Natural killer cell (primary cell): ENCODE results near the gene AUTS2. TPM values are rescaled to one million over a fixed set of nuclear protein-coding genes. Genes with fewer than 3 reads are reported as not detected.

ENCODE experiments used
- ATAC-seq, 3 donors: fragments of 150-1000 bp in 2 of 3; fragments of 200-7000 bp in 1 of 3; cut with Tn5 transposase; 1 replicate in 1 of 3; 2 replicates in 2 of 3; pipeline ENCODE4 v1.10.0; 2021; ENCODE audit warnings: mild to moderate bottlenecking in 2 of 3, moderate library complexity in 2 of 3
- DNase-seq, 2 donors: peaks; one replicate each; pipeline versions ENCODE4 v3.0.0 to v3.0.0-alpha.2; 2013 to 2021; ENCODE audit warnings: mixed read lengths in 1 of 2
- H3K27ac ChIP-seq: one replicate; pipeline ENCODE4 v1.5.1; 2013; ENCODE audit warnings: mild to moderate bottlenecking, low read length
- H3K27me3 ChIP-seq: one replicate; pipeline ENCODE4 v1.6.1; 2013; ENCODE audit warnings: low read length; ENCODE audit not compliant: control insufficient read depth, insufficient read depth
- H3K36me3 ChIP-seq: one replicate; pipeline ENCODE4 v1.6.1; 2013; ENCODE audit warnings: low read length; ENCODE audit not compliant: control insufficient read depth, insufficient read depth
- H3K4me1 ChIP-seq: one replicate; pipeline ENCODE4 v1.6.1; 2013; ENCODE audit warnings: low read length; ENCODE audit not compliant: control insufficient read depth, insufficient read depth
- H3K4me3 ChIP-seq: one replicate; pipeline ENCODE4 v1.5.1; 2013; ENCODE audit warnings: low read length
- H3K9me3 ChIP-seq: one replicate; pipeline ENCODE4 v1.6.1; 2013; ENCODE audit warnings: low read length; ENCODE audit not compliant: control insufficient read depth, insufficient read depth
- H3K27ac Mint-ChIP-seq, 2 donors: one replicate each; pipeline ENCODE4 v1.8.0; 2022; ENCODE audit warnings: mild to moderate bottlenecking in 2 of 2, mixed read lengths in 2 of 2, moderate library complexity in 1 of 2
- H3K27me3 Mint-ChIP-seq, 2 donors: one replicate each; pipeline ENCODE4 v1.8.0; 2022; ENCODE audit warnings: low read depth in 2 of 2, mixed read lengths in 2 of 2
- H3K36me3 Mint-ChIP-seq: one replicate; pipeline ENCODE4 v1.8.0; 2022; ENCODE audit warnings: mixed read lengths
- H3K4me1 Mint-ChIP-seq, 2 donors: one replicate each; pipeline ENCODE4 v1.8.0; 2022; ENCODE audit warnings: mixed read lengths in 2 of 2
- H3K4me3 Mint-ChIP-seq: one replicate; pipeline ENCODE4 v1.8.0; 2022; ENCODE audit warnings: mild to moderate bottlenecking, moderate library complexity, mixed read lengths
- H3K9me3 Mint-ChIP-seq, 2 donors: one replicate each; pipeline ENCODE4 v1.8.0; 2022; ENCODE audit warnings: mixed read lengths in 2 of 2
- WGBS: methylation state at CpG from one replicate; pipeline ENCODE4 v1.1.7; 2013; ENCODE audit warnings: missing lambda C conversion rate; ENCODE audit not compliant: insufficient coverage; 5-methylcytosine and 5-hydroxymethylcytosine counted together
- intact Hi-C: fragments of 100-400 bp; cut with micrococcal nuclease; formaldehyde crosslinking; loops from one replicate; pipeline ENCODE4 v1.14.2; 2022
- total RNA-seq, 4 donors: library from RNA; stranded (reverse); fragments of 120-200 nt in 1 of 4; gene quantifications; one replicate each; pipeline versions ENCODE4 v1.2.3 to v1.2.4, GENCODE V29; 2013 to 2022
- TF ChIP-seq, protein P1 (sequence below): fragments of 200-600 bp; IDR thresholded peaks from one replicate; pipeline ENCODE4 v1.8.0; 2022; ENCODE audit warnings: antibody characterized with exemption

Gene AUTS2
- total RNA-seq, 3 donors from 2014 or later (not counting 1 experiment from before 2014, with no cell fraction given): 147 to 197 (median 155) TPM

DNA sequence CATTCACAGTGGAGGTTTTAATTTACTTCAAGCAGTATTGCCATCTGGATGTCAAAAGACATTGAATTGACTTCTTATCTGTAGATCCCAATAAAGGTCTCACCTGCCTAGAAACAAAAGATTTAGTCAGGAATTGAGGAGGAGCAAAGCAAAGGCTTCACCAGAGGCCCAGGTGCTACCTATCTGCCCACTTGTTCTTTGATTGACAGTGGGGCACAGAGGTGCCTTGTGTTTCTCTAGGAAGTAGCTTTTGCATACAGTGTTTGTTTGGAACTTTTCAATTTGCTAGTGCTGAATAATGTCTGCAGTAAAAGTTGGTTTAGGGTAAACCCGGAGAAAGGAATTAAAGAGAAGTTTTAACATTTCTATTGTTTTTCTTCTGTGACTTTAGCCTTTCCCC, 40.4 kb downstream of the AUTS2 start:
- TF ChIP-seq, protein P1, sequence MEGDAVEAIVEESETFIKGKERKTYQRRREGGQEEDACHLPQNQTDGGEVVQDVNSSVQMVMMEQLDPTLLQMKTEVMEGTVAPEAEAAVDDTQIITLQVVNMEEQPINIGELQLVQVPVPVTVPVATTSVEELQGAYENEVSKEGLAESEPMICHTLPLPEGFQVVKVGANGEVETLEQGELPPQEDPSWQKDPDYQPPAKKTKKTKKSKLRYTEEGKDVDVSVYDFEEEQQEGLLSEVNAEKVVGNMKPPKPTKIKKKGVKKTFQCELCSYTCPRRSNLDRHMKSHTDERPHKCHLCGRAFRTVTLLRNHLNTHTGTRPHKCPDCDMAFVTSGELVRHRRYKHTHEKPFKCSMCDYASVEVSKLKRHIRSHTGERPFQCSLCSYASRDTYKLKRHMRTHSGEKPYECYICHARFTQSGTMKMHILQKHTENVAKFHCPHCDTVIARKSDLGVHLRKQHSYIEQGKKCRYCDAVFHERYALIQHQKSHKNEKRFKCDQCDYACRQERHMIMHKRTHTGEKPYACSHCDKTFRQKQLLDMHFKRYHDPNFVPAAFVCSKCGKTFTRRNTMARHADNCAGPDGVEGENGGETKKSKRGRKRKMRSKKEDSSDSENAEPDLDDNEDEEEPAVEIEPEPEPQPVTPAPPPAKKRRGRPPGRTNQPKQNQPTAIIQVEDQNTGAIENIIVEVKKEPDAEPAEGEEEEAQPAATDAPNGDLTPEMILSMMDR: no peak
- ATAC-seq (no peak), DNase-seq (no peak)
- Mint-ChIP-seq H3K4me3 (no peak overlapping the region), H3K36me3 (no peaks in the 10 kb centered on the region), H3K4me1 (no peaks in the 10 kb centered on the region), H3K27ac (no peak overlapping the region), H3K9me3 (no peaks in the 10 kb centered on the region), H3K27me3 (no peaks in the 10 kb centered on the region)
- intact Hi-C loops: no loop called here
- Histone ChIP-seq H3K4me1 (no peaks in the 10 kb centered on the region), H3K9me3 (no peaks in the 10 kb centered on the region), H3K4me3 (no peak overlapping the region), H3K27ac (no peak overlapping the region), H3K36me3 (no peaks in the 10 kb centered on the region), H3K27me3 (no peaks in the 10 kb centered on the region)
- WGBS: no CpG with 5 or more reads among the region's 1 CpG

DNA sequence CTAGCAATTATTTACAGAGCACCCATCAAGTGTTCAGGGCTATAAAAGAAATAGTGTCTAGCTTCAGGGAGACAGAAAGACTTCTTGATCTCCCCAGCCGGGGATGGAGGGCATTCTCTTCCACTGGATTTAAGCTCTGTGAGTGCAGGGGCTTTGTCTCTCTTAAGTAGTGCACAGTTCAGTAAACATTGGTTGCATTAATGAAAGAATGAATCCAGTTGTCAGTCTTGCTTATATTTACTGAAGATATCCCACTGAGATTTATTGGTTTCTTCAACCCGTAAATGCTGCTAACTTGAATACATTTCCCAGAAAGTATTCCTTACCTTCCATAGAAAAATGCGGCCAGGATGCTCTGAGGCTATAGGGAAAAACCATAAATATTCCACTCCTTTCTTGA, 41.9 kb downstream of the AUTS2 start:
- ATAC-seq: no peak
- TF ChIP-seq, protein P1: no peak
- intact Hi-C loops: no loop called here
- no peak overlapping the region for H3K4me3 Mint-ChIP-seq
- H3K27me3 ChIP-seq: no peaks in the 10 kb centered on the region
- no peaks in the 10 kb centered on the region for H3K9me3 ChIP-seq
- H3K27me3 Mint-ChIP-seq: no peaks in the 10 kb centered on the region
- H3K4me1 ChIP-seq: no peaks in the 10 kb centered on the region
- no peaks in the 10 kb centered on the region for H3K9me3 Mint-ChIP-seq
- no peak overlapping the region for H3K27ac ChIP-seq
- H3K27ac Mint-ChIP-seq: no peak overlapping the region
- no peak for DNase-seq
- H3K4me3 ChIP-seq: no peak overlapping the region
- H3K36me3 Mint-ChIP-seq: no peaks in the 10 kb centered on the region
- no peaks in the 10 kb centered on the region for H3K36me3 ChIP-seq
- H3K4me1 Mint-ChIP-seq: peaks cover 0 to 3% of the 10 kb centered on the region in 2 donors
- WGBS: 98% methylated on average over 3 of the region's 3 CpGs

DNA sequence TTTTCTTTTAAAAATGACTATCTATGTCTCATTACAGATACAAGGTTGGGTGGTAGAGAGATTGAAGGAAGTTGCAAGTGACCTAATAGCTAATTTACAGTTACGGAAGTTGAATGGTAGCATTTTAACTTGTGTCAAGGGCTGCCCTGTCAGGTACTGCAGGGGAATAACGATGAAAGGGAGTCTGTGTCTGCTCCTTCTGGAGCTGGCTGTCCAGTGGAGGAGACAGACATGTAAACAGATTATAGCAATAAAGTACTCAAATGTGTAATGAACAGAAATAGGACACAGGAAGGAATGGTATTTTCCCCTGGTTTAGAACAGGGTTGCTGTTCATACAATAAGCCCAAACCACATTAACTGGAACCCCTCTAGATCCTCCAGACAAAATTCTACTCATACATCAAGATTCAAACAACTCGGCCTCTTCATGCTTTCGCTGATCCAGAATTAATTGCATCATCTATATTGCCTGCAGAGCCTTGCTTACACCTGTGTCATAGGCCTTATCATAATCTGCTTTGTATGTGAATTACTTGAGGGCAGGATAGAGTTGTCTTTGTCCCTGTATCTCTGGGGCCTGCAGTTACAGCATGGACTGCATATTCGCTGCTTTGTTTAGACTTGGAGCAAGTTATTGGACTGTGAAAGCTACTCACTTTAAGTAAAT, 42.8 kb downstream of the AUTS2 start:
- Histone ChIP-seq H3K27me3 (no peaks in the 10 kb centered on the region), H3K36me3 (no peaks in the 10 kb centered on the region), H3K9me3 (no peaks in the 10 kb centered on the region), H3K4me1 (no peaks in the 10 kb centered on the region), H3K27ac (no peak overlapping the region), H3K4me3 (no peak overlapping the region)
- H3K36me3 Mint-ChIP-seq: no peaks in the 10 kb centered on the region
- no peak overlapping the region for H3K4me3 Mint-ChIP-seq
- intact Hi-C loops: no loop called here
- TF ChIP-seq, protein P1: no peak
- DNase-seq (no peak), ATAC-seq (no peak)
- H3K27me3 Mint-ChIP-seq: no peaks in the 10 kb centered on the region
- H3K4me1 Mint-ChIP-seq: peaks cover 0 to 8% of the 10 kb centered on the region in 2 donors
- no peaks in the 10 kb centered on the region for H3K9me3 Mint-ChIP-seq
- WGBS: 79% methylated on average over 4 of the region's 5 CpGs
- no peak overlapping the region for H3K27ac Mint-ChIP-seq

DNA sequence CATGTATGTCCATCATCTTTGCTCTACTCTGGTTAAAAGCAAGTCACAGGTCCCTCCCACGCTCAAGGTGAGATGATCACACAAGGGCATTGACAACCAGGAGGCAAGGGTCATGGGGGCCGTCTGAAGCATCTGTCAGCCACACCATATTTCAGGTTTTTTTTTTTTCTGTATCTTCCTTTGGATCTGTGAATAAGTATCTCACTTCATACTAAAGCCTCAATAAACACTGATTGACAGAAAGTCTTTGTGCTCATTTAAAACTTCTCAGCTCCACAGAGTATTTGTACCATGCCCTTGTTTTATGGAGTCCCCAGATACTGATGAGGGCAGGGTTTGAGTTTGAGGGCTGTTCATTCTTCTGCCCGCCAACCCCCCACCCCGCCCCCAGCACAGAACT, 45.0 kb downstream of the AUTS2 start:
- Mint-ChIP-seq H3K27me3 (no peaks in the 10 kb centered on the region), H3K4me3 (no peak overlapping the region), H3K9me3 (no peaks in the 10 kb centered on the region), H3K4me1 (peaks cover 6 to 18% of the 10 kb centered on the region in 2 donors), H3K27ac (no peak overlapping the region), H3K36me3 (no peaks in the 10 kb centered on the region)
- TF ChIP-seq, protein P1: no peak
- H3K4me3 ChIP-seq: no peak overlapping the region
- intact Hi-C loops: no loop called here
- no peaks in the 10 kb centered on the region for H3K36me3 ChIP-seq
- ATAC-seq (no peak), DNase-seq (no peak)
- no peaks in the 10 kb centered on the region for H3K27me3 ChIP-seq
- H3K4me1 ChIP-seq: no peaks in the 10 kb centered on the region
- H3K27ac ChIP-seq: no peak overlapping the region
- 82% methylated on average over 3 of the region's 4 CpGs for WGBS
- H3K9me3 ChIP-seq: no peaks in the 10 kb centered on the region
